Esophagus muscularis mucosa (tissue), 4 donors: ENCODE results near the gene MAML3. TPM values are rescaled to one million over a fixed set of nuclear protein-coding genes. Genes with fewer than 3 reads are reported as not detected.

Experiments used
- DNase-seq: peaks from one replicate; pipeline ENCODE4 v3.0.0-alpha.2; 2017; ENCODE audit errors: extremely low spot score
- H3K27ac ChIP-seq, 4 donors: fragments of 200-600 bp; sonication (generic); replicated peaks in 1 of 4; 1 replicate in 3 of 4; 2 replicates in 1 of 4; pipeline ENCODE4 v1.5.1; 2016 to 2019; ENCODE audit warnings: mild to moderate bottlenecking in 1 of 4
- H3K27me3 ChIP-seq, 4 donors: fragments of 200-600 bp; sonication (generic); one replicate each; pipeline versions ENCODE4 v1.5.1 to v1.6.0; 2016 to 2019
- H3K36me3 ChIP-seq, 4 donors: fragments of 200-600 bp; sonication (generic); one replicate each; pipeline ENCODE4 v1.5.1; 2016 to 2019
- H3K4me1 ChIP-seq, 4 donors: fragments of 200-600 bp; sonication (generic); one replicate each; pipeline ENCODE4 v1.5.1; 2016 to 2019
- H3K4me3 ChIP-seq, 4 donors: fragments of 200-600 bp; sonication (generic); 1 replicate in 2 of 4; 2 replicates in 2 of 4; pipeline ENCODE4 v1.5.1; 2016 to 2019; ENCODE audit warnings: mild to moderate bottlenecking in 4 of 4, moderate library complexity in 1 of 4
- H3K9me3 ChIP-seq, 4 donors: fragments of 200-600 bp; sonication (generic); 1 replicate in 3 of 4; 2 replicates in 1 of 4; pipeline ENCODE4 v1.5.1; 2016 to 2019
- CTCF ChIP-seq, 3 experiments: fragments of 200-600 bp in 2 of 3; fragments of 450-650 bp in 1 of 3; sonication (generic) in 2 of 3; IDR thresholded peaks; one replicate each; pipeline ENCODE4 v1.5.1; 2017 to 2019; ENCODE audit warnings: antibody characterized with exemption in 3 of 3, mild to moderate bottlenecking in 2 of 3, moderate library complexity in 1 of 3
- EP300 ChIP-seq: sonication (generic); formaldehyde crosslinking; IDR thresholded peaks from one replicate; pipeline ENCODE4 v1.6.1; 2017; ENCODE audit warnings: antibody characterized with exemption
- POLR2A ChIP-seq: fragments of 450-650 bp; IDR thresholded peaks from one replicate; pipeline ENCODE4 v1.6.1; 2017; ENCODE audit warnings: antibody characterized with exemption, moderate library complexity, mild to moderate bottlenecking, low read depth
- POLR2AphosphoS5 ChIP-seq, 2 donors: sonication (generic); formaldehyde crosslinking; IDR thresholded peaks; one replicate each; pipeline ENCODE4 v1.6.1; 2017; ENCODE audit warnings: antibody characterized with exemption in 2 of 2
- WGBS: methylation state at CpG from one replicate; pipeline ENCODE4 v1.1.5; 2018; 5-methylcytosine and 5-hydroxymethylcytosine counted together
- intact Hi-C: fragments of 100-400 bp; cut with DNase I; formaldehyde crosslinking; loops from one replicate; pipeline ENCODE4 v1.15.1; 2023
- total RNA-seq, 4 donors: library from RNA; depleted of rRNA; stranded (reverse); fragments of >200 nt; gene quantifications; one replicate each; pipeline versions ENCODE4 v1.1.0 to v1.2.1, GENCODE V29; 2016

Gene MAML3
- total RNA-seq, 4 donors from 2014 or later = 5.0 to 8.7 (median 7.1) TPM

DNA sequence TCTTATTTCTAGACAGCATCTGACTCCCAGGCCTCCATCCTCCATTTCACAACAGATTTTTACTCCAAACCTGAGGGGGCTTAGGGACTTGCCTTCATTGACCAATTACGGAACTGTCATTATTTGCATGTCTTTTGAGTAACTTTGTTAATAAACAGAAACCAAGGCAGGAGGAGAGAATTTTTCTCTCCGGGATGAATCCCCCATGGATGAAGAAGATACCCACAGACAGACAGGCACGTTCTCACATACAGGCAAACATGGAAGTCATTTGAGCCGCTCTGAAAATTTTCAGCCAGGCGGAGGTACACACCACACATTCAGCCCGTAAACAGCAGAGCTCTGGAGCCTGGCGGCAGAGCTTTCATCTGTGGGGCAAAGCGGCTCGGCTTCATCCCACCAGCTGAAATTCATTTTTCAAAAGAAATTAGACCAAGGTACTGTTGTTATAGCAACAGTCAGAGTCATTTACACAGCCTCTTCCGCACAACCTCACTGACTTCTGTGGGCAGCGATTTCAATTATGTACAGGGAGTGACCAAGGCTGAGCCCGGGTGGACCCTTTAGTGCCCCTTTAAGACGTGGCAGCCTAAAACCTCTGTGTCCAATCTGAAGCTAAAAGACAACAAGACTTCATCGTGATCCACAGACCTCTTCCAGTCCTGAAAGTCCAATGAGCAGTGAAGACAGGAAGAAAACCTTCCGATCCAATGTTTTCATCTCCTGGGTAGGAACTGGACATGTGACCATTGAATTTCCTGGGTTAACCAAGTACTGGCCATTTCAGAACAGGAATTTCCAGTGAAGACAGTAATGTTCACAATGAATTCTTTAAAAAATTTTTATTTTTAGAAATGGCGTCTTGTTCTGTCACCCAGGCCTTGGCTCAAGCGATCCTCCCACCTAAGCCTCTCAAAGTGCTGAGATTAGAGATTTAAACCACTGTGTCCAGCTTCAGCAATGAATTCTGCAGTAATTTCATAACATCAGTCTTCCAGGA is 251.4 kb downstream of the MAML3 start:
- Histone ChIP-seq H3K9me3 (no peaks in the 10 kb centered on the region), H3K36me3 (no peaks in the 10 kb centered on the region), H3K27me3 (no peaks in the 10 kb centered on the region), H3K4me3 (peak overlapping the region; percentile 39 to 53 (median 46)), H3K4me1 (peaks cover 2 to 37% (median 34%) of the 10 kb centered on the region in 4 donors), H3K27ac (peak overlapping the region; percentile 9 to 56 (median 16))
- intact Hi-C loops = no loop called here
- TF ChIP-seq CTCF (IDR thresholded peaks at IDR 0.05) (peak in 1 of 3 experiments; percentile 13), EP300 (no peak)
- no peak for DNase-seq
- WGBS = 79% methylated on average over 15 of the region's 17 CpGs

- no peaks in the 10 kb centered on the region for H3K27me3 ChIP-seq
- H3K36me3 ChIP-seq = no peaks in the 10 kb centered on the region
- 53% methylated on average over 17 of the region's 17 CpGs for WGBS
- intact Hi-C loops = no loop called here
- peaks cover 2 to 29% (median 25%) of the 10 kb centered on the region in 4 donors for H3K4me1 ChIP-seq
- no peak for TF ChIP-seq POLR2AphosphoS5 (IDR thresholded peaks at IDR 0.05)
- no peak for DNase-seq
- H3K4me3 ChIP-seq = peak overlapping the region; percentile 39 to 53 (median 46)
- no peaks in the 10 kb centered on the region for H3K9me3 ChIP-seq
- peak overlapping the region; percentile 9 to 56 (median 16) for H3K27ac ChIP-seq
Observed at GRCh38 chr4:139901531-139902320, 252.3 kb downstream of the MAML3 start.

DNA sequence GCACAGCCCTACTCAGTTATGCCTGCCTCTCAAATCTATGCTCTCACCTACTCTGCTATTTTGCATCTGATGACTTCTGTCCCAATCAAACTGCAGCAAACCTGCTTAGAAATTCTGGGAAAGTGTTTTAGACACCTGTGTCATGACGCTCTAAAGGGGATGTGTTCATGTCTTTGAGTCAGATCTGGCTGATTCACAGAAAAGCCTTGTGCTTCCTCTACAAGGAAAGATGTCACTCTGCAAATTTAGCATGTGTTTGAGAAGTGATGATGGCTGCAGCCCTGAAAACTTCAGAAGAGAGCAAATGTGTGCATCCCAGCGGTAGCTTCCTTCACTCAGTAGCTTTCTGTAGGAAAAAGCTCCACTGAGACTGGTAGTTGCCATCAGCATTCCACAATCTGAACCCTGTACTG is 253.0 kb downstream of the MAML3 start:
- intact Hi-C loops = no loop called here
- H3K4me3 ChIP-seq = peak overlapping the region in 1 of 4 donors; percentile 52
- H3K27ac ChIP-seq = peak overlapping the region in 2 of 4 donors; percentile 9 to 56

DNA sequence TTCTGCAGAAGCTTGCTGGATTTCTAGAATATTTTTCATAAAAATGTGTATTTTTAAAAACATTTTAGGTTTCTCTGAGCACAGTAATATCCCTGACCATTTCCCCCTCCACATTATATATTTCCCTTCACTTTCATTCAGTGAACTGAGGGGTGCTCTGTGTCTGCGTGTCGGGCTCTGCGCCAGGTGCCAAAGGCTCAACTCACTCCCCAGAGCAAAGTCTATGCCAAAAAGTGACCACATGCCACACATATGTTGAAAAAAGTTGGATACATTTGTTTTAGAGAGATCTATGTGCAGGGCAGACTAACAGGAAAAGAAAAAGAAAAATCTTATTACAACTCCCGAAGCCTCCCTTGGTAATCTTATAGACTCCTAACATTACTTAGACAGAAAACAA is 254.6 kb downstream of the MAML3 start:
- Histone ChIP-seq H3K9me3 (no peaks in the 10 kb centered on the region), H3K4me3 (no peak overlapping the region), H3K27me3 (no peaks in the 10 kb centered on the region), H3K4me1 (peaks cover 2 to 25% (median 21%) of the 10 kb centered on the region in 4 donors), H3K27ac (no peak overlapping the region), H3K36me3 (no peaks in the 10 kb centered on the region)
- DNase-seq = no peak
- TF ChIP-seq EP300 (no peak), POLR2AphosphoS5 (IDR thresholded peaks at IDR 0.05) (no peak)
- intact Hi-C loops = no loop called here
- WGBS = 96% methylated on average over 4 of the region's 4 CpGs

More for the DNA sequence above, 253.0 kb downstream of the MAML3 start:
- DNase-seq = no peak
- Histone ChIP-seq H3K27me3 (no peaks in the 10 kb centered on the region), H3K4me1 (peaks cover 2 to 25% (median 21%) of the 10 kb centered on the region in 4 donors), H3K36me3 (no peaks in the 10 kb centered on the region), H3K9me3 (no peaks in the 10 kb centered on the region)
- TF ChIP-seq POLR2A = no peak
- TF ChIP-seq CTCF (IDR thresholded peaks at IDR 0.05) = no peak
- TF ChIP-seq EP300 = no peak
- TF ChIP-seq POLR2AphosphoS5 (IDR thresholded peaks at IDR 0.05) = no peak
- 59% methylated on average over 2 of the region's 2 CpGs for WGBS

DNA sequence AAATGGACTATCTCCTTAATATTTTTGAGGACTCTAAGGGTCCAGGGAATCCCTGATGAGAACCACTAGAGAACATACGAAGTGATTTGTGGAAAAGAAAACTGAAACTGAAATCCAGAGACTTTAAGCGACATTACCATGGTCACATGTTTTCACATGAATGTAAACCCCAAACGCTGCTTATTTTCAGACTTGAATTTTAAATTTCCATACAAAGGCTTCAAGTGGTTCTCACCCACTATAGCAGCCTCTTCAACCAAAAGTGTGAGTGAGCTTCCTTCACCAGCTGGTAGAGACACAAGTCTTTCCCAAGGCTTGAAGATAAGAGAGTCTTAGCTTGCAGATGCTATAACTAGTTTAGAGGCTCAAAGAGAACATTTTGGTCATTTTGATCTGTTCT is 255.7 kb downstream of the MAML3 start:
- Histone ChIP-seq H3K9me3 (no peaks in the 10 kb centered on the region), H3K4me3 (no peak overlapping the region), H3K27me3 (no peaks in the 10 kb centered on the region), H3K36me3 (no peaks in the 10 kb centered on the region), H3K4me1 (peaks cover 2 to 25% (median 21%) of the 10 kb centered on the region in 4 donors), H3K27ac (no peak overlapping the region)
- WGBS = 84% methylated on average over 3 of the region's 3 CpGs
- TF ChIP-seq POLR2AphosphoS5 (IDR thresholded peaks at IDR 0.05) (no peak), CTCF (IDR thresholded peaks at IDR 0.05) (no peak), POLR2A (no peak), EP300 (no peak)
- no peak for DNase-seq
- intact Hi-C loops = no loop called here
